HG02610 (cell line): ENCODE results near the gene GPR35.
"Not testable (repeated sequence)": the region's sequence is repeated elsewhere in the genome, so short reads cannot be mapped to it uniquely, and the experiment has no call there.

Experiments used
- ATAC-seq: cut with Tn5 transposase; IDR thresholded peaks from one replicate; pipeline ENCODE4 v1.9.1; 2021; ENCODE audit warnings: mild to moderate bottlenecking, moderate library complexity; ENCODE audit not compliant: unreplicated experiment

GPR35 gene

GRCh38 chr2:240602266-240603050 lies 22.8 kb upstream of the GPR35 start:
- no peak for ATAC-seq

- ATAC-seq, result no peak
Observed at GRCh38 chr2:240603081-240603835, 22.0 kb upstream of the GPR35 start.

- no peak for ATAC-seq
Observed at GRCh38 chr2:240603846-240604245, 21.4 kb upstream of the GPR35 start.

- ATAC-seq, result no peak
Observed at GRCh38 chr2:240604291-240604938, 20.9 kb upstream of the GPR35 start.

GRCh38 chr2:240604939-240605716 lies 20.2 kb upstream of the GPR35 start:
- ATAC-seq, result no peak

- no peak for ATAC-seq
Observed at GRCh38 chr2:240605867-240606743, 19.2 kb upstream of the GPR35 start.

GRCh38 chr2:240611601-240612210 lies 13.6 kb upstream of the GPR35 start:
- ATAC-seq, result no peak

GRCh38 chr2:240613781-240614180 lies 11.5 kb upstream of the GPR35 start:
- no peak for ATAC-seq

GRCh38 chr2:240614391-240614790 lies 10.9 kb upstream of the GPR35 start:
- ATAC-seq, result no peak

- ATAC-seq, result no peak
Observed at GRCh38 chr2:240615396-240615795, 9.9 kb upstream of the GPR35 start.

- ATAC-seq, result no peak
Observed at GRCh38 chr2:240615820-240616547, 9.3 kb upstream of the GPR35 start.

- not testable (repeated sequence) for ATAC-seq
Observed at GRCh38 chr2:240616860-240617666, 8.2 kb upstream of the GPR35 start.

GRCh38 chr2:240618776-240619175 lies 6.5 kb upstream of the GPR35 start:
- no peak for ATAC-seq

- ATAC-seq, result no peak
Observed at GRCh38 chr2:240619506-240620148, 5.7 kb upstream of the GPR35 start.

GRCh38 chr2:240620149-240620731 lies 5.0 kb upstream of the GPR35 start:
- no peak for ATAC-seq

GRCh38 chr2:240620859-240621258 lies 4.4 kb upstream of the GPR35 start:
- ATAC-seq, result no peak

- no peak for ATAC-seq
Observed at GRCh38 chr2:240622060-240622411, 3.2 kb upstream of the GPR35 start.
